ENCODE data around the gene SMOC2.

- TF ChIP-seq EZH2phosphoT487 (IDR thresholded peaks at IDR 0.05; ENCODE audit: borderline replicate concordance) (no peak), CTCF (IDR thresholded peaks at IDR 0.05 in 2 of 3, conservative IDR thresholded peaks at IDR 0.05 in 1 of 3; ENCODE audit: borderline replicate concordance in 1 of 3, insufficient read depth in 1 of 3, low read depth in 2 of 3, low read length in 2 of 3) (no peak)
Measured at GRCh38 chr6:168433898-168434297, 7.1 kb upstream of the SMOC2 start.
